Left ventricle myocardium inferior (tissue), 1 donor: Measurements from ENCODE around the gene CAPZA2. TPM values are rescaled to one million over a fixed set of nuclear protein-coding genes. Genes with fewer than 3 reads are reported as not detected.
"Not testable (repeated sequence)": the region's sequence is repeated elsewhere in the genome, so short reads cannot be mapped to it uniquely, and the experiment has no call there.

Experiments used
- DNase-seq: peaks from one replicate; pipeline ENCODE4 v3.0.0-alpha.2; 2020
- H3K27ac ChIP-seq: fragments of 200-600 bp; replicated peaks from 2 replicates; pipeline ENCODE4 v1.8.0; 2021
- H3K27me3 ChIP-seq: fragments of 200-600 bp; 2 replicates; pipeline ENCODE4 v1.8.0; 2021; ENCODE audit warnings: low read depth
- H3K36me3 ChIP-seq: fragments of 200-600 bp; 2 replicates; pipeline ENCODE4 v1.8.0; 2021
- H3K4me1 ChIP-seq: fragments of 200-600 bp; 2 replicates; pipeline ENCODE4 v1.8.0; 2021
- H3K4me3 ChIP-seq: fragments of 200-600 bp; 2 replicates; pipeline ENCODE4 v1.8.0; 2021; ENCODE audit warnings: mild to moderate bottlenecking, moderate library complexity
- H3K9me3 ChIP-seq: fragments of 200-600 bp; replicated peaks from 2 replicates; pipeline ENCODE4 v1.8.0; 2021
- intact Hi-C: fragments of 100-400 bp; cut with micrococcal nuclease; formaldehyde crosslinking; loops from one replicate; pipeline ENCODE4 v1.11.0; 2022
- total RNA-seq: library from RNA; stranded (reverse); fragmentation: NEBNext Ultra II Directional; extraction: Animal tissue kit (Norgen Biotek cat#: 25700); gene quantifications from one replicate; pipeline ENCODE4 v1.2.1, GENCODE V29; 2021
- TF ChIP-seq, protein P1 (sequence below): fragments of 200-600 bp; IDR thresholded peaks from 2 replicates; pipeline ENCODE4 v1.8.0; 2021; ENCODE audit warnings: antibody characterized with exemption, mild to moderate bottlenecking, borderline replicate concordance
- donor health status: DM: no; HTN: yes; CAD: no; lungs with severe emphysema.

Gene CAPZA2
- total RNA-seq, 1 donor from 2014 or later, result 313 TPM

DNA sequence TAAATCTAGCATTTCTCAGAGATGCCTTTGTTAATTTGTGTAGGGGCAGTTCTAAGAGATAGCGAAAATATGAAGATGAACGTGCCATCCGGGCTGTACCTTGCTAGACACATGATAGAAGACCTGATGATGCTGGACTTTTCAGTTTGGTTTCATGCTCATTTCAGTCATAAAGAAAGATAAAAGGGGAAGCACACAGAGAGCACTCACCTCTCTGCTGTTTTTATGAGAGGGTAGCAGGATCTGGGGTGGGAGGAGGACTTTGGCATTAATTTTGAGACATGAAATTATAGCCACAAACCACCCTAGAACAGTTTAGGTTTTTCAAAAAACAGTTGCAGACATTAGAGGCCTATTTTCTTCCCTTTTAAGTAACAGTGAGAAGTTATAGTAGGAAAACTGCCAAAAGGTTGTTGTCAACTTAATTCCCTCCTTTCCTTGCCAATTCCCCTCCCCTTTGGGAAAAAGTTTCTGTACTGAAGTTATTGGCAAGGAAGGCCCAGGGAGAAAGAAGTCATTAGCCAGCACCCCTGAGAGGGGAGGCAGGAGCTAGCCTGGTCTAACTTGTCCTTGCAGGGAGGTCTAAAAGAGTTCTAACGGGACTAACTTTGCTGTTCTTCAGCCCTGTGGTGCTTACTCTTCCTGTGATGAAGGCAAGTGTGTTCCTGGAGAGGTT is 93.6 kb downstream of the CAPZA2 start:
- H3K9me3 ChIP-seq, result no peaks in the 10 kb centered on the region
- H3K27ac ChIP-seq, result peak overlapping the region; percentile 100
- no peaks in the 10 kb centered on the region for H3K27me3 ChIP-seq
- H3K36me3 ChIP-seq, result no peaks in the 10 kb centered on the region
- peak overlapping the region; percentile 92 for H3K4me3 ChIP-seq
- TF ChIP-seq, protein P1, sequence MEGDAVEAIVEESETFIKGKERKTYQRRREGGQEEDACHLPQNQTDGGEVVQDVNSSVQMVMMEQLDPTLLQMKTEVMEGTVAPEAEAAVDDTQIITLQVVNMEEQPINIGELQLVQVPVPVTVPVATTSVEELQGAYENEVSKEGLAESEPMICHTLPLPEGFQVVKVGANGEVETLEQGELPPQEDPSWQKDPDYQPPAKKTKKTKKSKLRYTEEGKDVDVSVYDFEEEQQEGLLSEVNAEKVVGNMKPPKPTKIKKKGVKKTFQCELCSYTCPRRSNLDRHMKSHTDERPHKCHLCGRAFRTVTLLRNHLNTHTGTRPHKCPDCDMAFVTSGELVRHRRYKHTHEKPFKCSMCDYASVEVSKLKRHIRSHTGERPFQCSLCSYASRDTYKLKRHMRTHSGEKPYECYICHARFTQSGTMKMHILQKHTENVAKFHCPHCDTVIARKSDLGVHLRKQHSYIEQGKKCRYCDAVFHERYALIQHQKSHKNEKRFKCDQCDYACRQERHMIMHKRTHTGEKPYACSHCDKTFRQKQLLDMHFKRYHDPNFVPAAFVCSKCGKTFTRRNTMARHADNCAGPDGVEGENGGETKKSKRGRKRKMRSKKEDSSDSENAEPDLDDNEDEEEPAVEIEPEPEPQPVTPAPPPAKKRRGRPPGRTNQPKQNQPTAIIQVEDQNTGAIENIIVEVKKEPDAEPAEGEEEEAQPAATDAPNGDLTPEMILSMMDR, result no peak
- intact Hi-C loops, result no loop called here
- H3K4me1 ChIP-seq, result peaks cover 74% of the 10 kb centered on the region
- no peak for DNase-seq

DNA sequence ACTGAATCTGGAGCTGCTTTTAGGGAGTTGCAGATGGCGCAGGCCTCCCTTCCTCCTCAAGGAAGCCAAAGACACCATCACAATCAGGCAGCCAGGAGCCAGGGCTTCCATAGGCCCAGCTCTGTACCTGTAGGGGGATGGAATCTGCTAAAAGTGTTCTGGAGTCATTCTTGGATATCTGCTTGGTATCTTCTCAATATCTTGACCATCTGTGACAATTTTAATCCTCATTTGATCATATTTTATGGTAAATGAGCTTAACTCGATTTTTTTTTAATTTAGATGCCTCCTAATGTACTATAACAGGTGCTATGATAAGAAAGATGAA is 94.1 kb downstream of the CAPZA2 start:
- Histone ChIP-seq H3K9me3 (no peaks in the 10 kb centered on the region), H3K27ac (peak overlapping the region; percentile 100), H3K4me1 (peaks cover 74% of the 10 kb centered on the region), H3K4me3 (peak overlapping the region; percentile 92), H3K27me3 (no peaks in the 10 kb centered on the region), H3K36me3 (no peaks in the 10 kb centered on the region)
- intact Hi-C loops, result no loop called here
- DNase-seq, result no peak
- TF ChIP-seq, protein P1, result no peak

DNA sequence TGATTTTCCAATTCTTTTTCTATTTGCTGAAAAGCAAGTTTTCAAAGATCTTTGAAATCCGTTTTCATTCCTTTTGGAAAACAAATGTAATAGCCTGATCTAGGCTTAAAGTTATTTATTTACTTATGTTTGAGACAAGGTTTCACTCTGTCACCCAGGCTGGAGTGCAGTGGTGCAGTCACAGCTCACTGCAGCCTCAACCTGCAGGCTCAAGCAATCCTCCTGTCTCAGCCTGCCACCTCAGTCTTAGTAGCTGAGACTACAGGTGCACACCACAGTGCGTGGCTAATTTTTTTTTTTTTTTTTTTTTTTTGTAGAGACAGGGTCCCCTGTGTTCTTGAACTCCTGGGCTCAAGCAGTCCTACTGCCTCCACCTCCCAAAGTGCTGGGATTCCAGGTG is 95.5 kb downstream of the CAPZA2 start:
- H3K27ac ChIP-seq, result no peak overlapping the region
- TF ChIP-seq, protein P1, result no peak
- H3K9me3 ChIP-seq, result no peaks in the 10 kb centered on the region
- no peak for DNase-seq
- no peaks in the 10 kb centered on the region for H3K27me3 ChIP-seq
- H3K36me3 ChIP-seq, result no peaks in the 10 kb centered on the region
- intact Hi-C loops, result no loop called here
- H3K4me1 ChIP-seq, result peaks cover 65% of the 10 kb centered on the region
- H3K4me3 ChIP-seq, result no peak overlapping the region

DNA sequence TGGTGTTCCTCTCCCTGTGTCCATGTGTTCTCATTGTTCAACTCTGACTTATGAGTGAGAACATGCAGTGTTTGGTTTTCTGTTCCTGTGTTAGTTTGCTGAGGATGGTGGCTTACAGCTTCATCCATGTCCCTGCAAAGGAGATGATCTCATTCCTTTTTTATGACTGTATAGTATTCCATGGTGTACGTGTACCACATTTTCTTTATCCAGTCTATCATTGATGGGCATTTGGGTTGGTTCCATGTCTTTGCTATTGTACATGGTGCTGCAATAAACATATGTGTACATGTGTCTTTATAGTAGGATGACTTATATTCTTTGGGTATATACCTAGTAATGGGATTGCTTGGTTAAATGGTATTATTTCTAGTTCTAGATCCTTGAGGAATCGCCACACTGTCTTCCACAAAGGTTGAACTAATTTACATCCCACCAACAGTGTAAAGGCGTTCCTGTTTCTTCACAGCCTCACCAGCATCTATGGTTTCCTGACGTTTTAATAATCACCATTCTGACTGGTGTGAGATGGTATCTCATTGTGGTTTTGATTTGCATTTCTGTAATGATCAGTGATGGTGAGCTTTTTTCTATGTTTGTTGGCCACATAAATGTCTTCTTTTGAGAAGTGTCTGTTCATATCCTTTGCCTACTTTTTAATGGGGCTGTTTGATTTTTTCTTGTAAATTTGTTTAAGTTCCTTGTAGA is 99.7 kb downstream of the CAPZA2 start:
- H3K27ac ChIP-seq, DNase-seq, H3K36me3 ChIP-seq, H3K4me3 ChIP-seq, intact Hi-C loops, H3K27me3 ChIP-seq, H3K9me3 ChIP-seq: not testable (repeated sequence)
- peaks cover 59% of the 10 kb centered on the region for H3K4me1 ChIP-seq

DNA sequence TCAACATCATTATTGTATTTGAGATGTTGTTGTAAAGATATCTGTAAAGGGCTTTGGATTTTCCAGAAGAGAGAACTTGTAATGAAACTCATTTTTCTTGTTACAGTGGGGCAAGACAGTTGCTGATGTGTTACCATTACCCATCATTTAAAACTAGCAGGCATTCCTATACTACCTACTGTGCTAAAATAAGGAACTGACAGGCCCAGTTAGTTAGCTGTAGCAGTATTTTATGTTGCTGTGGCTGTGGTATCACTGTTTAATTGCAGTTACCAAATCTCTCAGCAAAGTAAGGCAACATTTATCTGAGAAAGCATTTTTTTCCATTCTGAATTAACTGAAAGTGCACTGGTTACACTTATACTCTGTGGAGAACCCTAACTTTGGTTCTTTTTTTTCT is 100.8 kb downstream of the CAPZA2 start:
- TF ChIP-seq, protein P1, result no peak
- no peak for DNase-seq
- peak overlapping the region; percentile 27 for H3K27ac ChIP-seq

DNA sequence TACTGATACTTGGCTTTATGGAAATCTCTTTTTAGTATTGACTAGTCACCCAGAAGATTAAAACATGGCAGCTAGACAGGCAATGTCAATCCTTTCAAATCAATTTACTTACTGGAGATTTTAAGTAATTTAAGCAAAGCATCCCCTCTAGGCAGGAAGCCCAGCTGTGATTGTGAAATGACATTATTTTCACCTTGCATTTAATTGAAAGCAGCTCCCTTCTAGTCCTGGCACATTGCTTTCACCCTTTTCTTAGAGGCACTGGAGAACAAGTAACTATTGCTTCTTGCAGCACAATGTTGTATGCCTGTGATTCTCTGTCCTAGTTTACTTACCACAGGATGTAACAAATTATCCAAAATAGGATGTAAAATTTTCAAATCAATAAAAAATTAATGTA is 104.2 kb downstream of the CAPZA2 start:
- Histone ChIP-seq H3K27ac (no peak overlapping the region), H3K36me3 (no peaks in the 10 kb centered on the region), H3K27me3 (no peaks in the 10 kb centered on the region), H3K4me3 (no peak overlapping the region), H3K4me1 (peaks cover 58% of the 10 kb centered on the region), H3K9me3 (no peaks in the 10 kb centered on the region)
- no peak for DNase-seq
- TF ChIP-seq, protein P1, result no peak
- intact Hi-C loops, result no loop called here

More for the DNA sequence above, 100.8 kb downstream of the CAPZA2 start:
- no peaks in the 10 kb centered on the region for H3K36me3 ChIP-seq
- no peaks in the 10 kb centered on the region for H3K9me3 ChIP-seq
- H3K27me3 ChIP-seq, result no peaks in the 10 kb centered on the region
- peaks cover 53% of the 10 kb centered on the region for H3K4me1 ChIP-seq
- no peak overlapping the region for H3K4me3 ChIP-seq
- intact Hi-C loops, result no loop called here
